ENCODE measurements around the gene AADACL4.

AADACL4 gene

GRCh38 chr1:12692967-12693782, 49.3 kb downstream of the AADACL4 start:
- Histone ChIP-seq H3K4me3 (no peak overlapping the region), H3K36me3 (no peaks in the 10 kb centered on the region), H3K9me3 (no peaks in the 10 kb centered on the region), H3K4me1 (no peaks in the 10 kb centered on the region), H3K27ac (no peak overlapping the region), H3K27me3 (no peaks in the 10 kb centered on the region)
- no peak for DNase-seq
- intact Hi-C loops (cut with DNase I; ENCODE audit: low total_unique reads): no loop called here
- no peak for TF ChIP-seq CTCF (IDR thresholded peaks at IDR 0.05)

- Histone ChIP-seq H3K36me3 (no peaks in the 10 kb centered on the region), H3K27ac (no peak overlapping the region), H3K4me1 (no peaks in the 10 kb centered on the region), H3K9me3 (peaks cover 0 to 3% (median 0%) of the 10 kb centered on the region in 3 donors), H3K27me3 (no peaks in the 10 kb centered on the region), H3K4me3 (no peak overlapping the region)
- DNase-seq: no peak
- TF ChIP-seq CTCF (IDR thresholded peaks at IDR 0.05): no peak
- intact Hi-C loops (cut with DNase I; ENCODE audit: low total_unique reads): no loop called here
These were observed 52.8 kb downstream of the AADACL4 start for GRCh38 chr1:12696658-12697057.

GRCh38 chr1:12697397-12697796, 53.5 kb downstream of the AADACL4 start:
- no peak overlapping the region for H3K27ac ChIP-seq
- H3K36me3 ChIP-seq: no peaks in the 10 kb centered on the region
- no peak overlapping the region for H3K4me3 ChIP-seq
- peaks cover 0 to 3% (median 0%) of the 10 kb centered on the region in 3 donors for H3K9me3 ChIP-seq
- DNase-seq: no peak
- intact Hi-C loops (cut with DNase I; ENCODE audit: low total_unique reads): no loop called here
- no peak for TF ChIP-seq CTCF (IDR thresholded peaks at IDR 0.05)
- H3K4me1 ChIP-seq: no peaks in the 10 kb centered on the region
- H3K27me3 ChIP-seq: no peaks in the 10 kb centered on the region

GRCh38 chr1:12703821-12704451, 60.1 kb downstream of the AADACL4 start:
- peaks cover 0 to 19% (median 11%) of the 10 kb centered on the region in 3 donors for H3K9me3 ChIP-seq
- intact Hi-C loops (cut with DNase I; ENCODE audit: low total_unique reads): no loop called here

DNA sequence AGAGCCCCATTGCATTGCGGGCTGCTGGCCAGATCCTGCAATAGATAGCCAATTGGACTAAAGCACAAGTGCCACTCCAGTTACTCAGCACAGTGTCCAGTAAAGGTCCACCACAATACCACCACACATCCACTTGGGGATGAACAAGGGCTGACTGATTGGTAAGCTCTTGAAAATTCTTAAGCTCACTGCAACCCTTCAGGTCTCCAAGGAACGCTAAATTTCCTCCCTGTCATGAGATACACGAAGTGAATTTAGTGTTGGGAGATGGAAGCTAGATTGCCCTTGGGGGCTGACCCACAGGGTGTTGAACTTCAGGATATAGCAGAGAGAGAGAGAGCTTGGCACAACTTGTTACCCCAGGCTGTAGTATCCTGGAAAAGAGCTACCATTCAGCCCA, 62.2 kb downstream of the AADACL4 start:
- intact Hi-C loops (cut with DNase I; ENCODE audit: low total_unique reads): no loop called here
- Histone ChIP-seq H3K27ac (no peak overlapping the region), H3K4me1 (no peaks in the 10 kb centered on the region), H3K27me3 (no peaks in the 10 kb centered on the region), H3K9me3 (peaks cover 0 to 16% (median 11%) of the 10 kb centered on the region in 3 donors), H3K36me3 (no peaks in the 10 kb centered on the region), H3K4me3 (no peak overlapping the region)
- no peak for TF ChIP-seq CTCF (IDR thresholded peaks at IDR 0.05)
- no peak for DNase-seq

More at GRCh38 chr1:12703821-12704451, 60.1 kb downstream of the AADACL4 start:
- Histone ChIP-seq H3K4me3 (no peak overlapping the region), H3K27ac (no peak overlapping the region), H3K4me1 (no peaks in the 10 kb centered on the region), H3K27me3 (no peaks in the 10 kb centered on the region), H3K36me3 (no peaks in the 10 kb centered on the region)
- TF ChIP-seq CTCF (IDR thresholded peaks at IDR 0.05): no peak
- no peak for DNase-seq

Data from tibial artery (tissue), 4 donors.